Measurements from ENCODE around the gene HRAS.

The HRAS gene

DNA sequence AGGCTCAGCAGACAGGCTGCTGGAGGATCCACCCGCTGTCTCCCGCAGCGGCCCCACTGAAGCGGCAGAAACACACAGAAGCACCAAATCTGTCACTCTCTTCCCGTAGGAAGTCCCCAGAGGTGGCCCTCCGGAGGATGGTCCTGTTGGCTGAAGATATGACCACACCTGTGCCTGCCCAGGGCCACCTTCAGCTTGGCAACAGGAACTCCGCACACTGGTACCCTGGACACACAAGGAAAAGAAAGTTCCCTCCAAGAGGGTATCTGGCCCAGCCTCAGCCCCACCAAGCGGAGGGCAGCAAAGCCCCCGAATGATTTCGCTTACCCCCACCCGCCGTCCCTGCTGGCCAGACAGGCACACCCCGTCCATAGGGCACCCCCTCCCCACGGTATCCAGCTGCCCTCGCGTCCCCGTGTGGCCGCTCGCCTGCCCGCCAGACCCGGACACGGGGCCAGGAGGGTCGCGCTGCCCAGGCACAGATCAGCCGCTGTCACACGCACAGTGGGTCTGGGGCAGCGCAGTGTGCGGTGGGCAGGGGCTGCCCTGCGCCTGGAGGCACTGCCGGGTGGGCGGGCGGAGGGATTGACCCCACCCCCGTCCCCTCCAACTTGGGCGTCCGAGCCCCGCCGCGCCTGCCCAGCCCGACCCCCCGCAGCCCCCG lies 32.4 kb upstream of the HRAS start:
- in situ Hi-C loops (cut with HindIII; ENCODE audit: low sequenced_read_pairs), result no loop called here

GRCh38 chr11:567011-567628 lies 31.7 kb upstream of the HRAS start:
- in situ Hi-C loops (cut with HindIII; ENCODE audit: low sequenced_read_pairs), result no loop called here

GRCh38 chr11:565921-566509 lies 30.6 kb upstream of the HRAS start:
- in situ Hi-C loops (cut with HindIII; ENCODE audit: low sequenced_read_pairs), result no loop called here

DNA sequence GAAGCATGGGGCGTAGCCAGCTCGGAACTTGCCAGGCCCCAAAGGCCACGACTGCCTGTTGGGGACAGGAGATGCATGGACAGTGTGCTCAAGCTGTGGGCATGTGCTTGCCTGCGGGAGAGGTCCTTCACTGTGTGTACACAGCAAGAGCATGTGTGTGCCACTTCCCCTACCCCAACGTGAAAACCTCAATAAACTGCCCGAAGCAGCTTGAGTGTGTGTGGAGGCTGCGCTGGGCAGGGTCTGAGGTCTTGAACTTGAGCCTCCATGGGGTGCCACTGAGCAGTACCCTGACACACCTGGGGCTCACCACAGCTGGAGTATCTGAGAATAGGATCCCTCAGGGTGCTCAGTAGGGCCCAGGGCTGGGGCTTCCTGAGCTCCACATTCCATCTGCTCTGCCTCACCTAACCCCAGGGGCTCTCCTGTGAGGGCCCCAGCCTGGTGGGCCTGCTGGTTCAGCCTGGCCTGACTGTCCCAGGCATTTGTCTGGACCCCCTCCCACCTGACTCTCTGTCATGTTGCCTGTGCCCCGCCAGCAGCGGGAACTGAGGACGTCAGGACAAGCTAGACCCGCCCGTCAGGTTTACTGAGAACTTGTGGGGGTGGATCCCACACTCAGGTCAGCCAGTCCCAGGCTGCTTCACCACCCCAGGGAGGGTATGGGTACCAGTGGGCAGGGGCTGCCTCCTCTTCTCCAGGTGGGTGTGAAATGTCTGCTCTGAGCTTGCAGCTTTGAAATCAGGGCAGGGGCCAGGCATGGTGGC lies 28.6 kb upstream of the HRAS start:
- in situ Hi-C loops (cut with HindIII; ENCODE audit: low sequenced_read_pairs), result no loop called here

GRCh38 chr11:563066-563811 lies 27.9 kb upstream of the HRAS start:
- in situ Hi-C loops (cut with HindIII; ENCODE audit: low sequenced_read_pairs), result no loop called here

- in situ Hi-C loops (cut with HindIII; ENCODE audit: low sequenced_read_pairs), result no loop called here
Measured at GRCh38 chr11:562046-562645, 26.8 kb upstream of the HRAS start.

GRCh38 chr11:561148-562003 lies 26.0 kb upstream of the HRAS start:
- in situ Hi-C loops (cut with HindIII; ENCODE audit: low sequenced_read_pairs), result no loop called here

GRCh38 chr11:560305-561147 lies 25.1 kb upstream of the HRAS start, which contains the start of the genes LMNTD2 and RASSF7:
LMNTD2 (minus strand) TSS chr11:560738; CDS start chr11:560716, 22 bp downstream.
RASSF7 (plus strand) TSS chr11:560970; CDS start chr11:561769, 799 bp downstream.
- in situ Hi-C loops (cut with HindIII; ENCODE audit: low sequenced_read_pairs), result no loop called here

GRCh38 chr11:559712-560304 lies 24.4 kb upstream of the HRAS start:
- in situ Hi-C loops (cut with HindIII; ENCODE audit: low sequenced_read_pairs), result no loop called here

- in situ Hi-C loops (cut with HindIII; ENCODE audit: low sequenced_read_pairs), result no loop called here
Measured at GRCh38 chr11:559020-559620, 23.7 kb upstream of the HRAS start.

DNA sequence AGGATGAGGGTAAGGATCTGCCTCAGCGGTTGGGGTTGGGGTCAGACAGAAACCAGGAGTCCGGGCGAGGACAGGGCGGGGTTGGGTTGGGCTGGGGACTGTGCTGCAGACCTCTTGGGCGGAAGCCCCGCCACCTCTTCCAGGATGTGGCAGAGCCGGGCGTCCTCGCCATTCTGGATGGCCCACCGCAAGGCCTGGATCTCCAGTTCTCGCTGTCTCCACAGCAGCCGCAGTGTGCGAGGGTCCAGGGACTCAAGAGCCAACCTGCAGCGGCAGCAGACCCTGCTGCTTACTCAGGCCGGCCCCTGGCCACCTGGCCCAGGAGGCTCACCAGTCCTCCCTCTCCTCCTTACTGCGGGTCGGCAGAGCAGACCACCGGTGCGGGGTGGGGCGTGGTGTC lies 23.1 kb upstream of the HRAS start:
- in situ Hi-C loops (cut with HindIII; ENCODE audit: low sequenced_read_pairs), result no loop called here

DNA sequence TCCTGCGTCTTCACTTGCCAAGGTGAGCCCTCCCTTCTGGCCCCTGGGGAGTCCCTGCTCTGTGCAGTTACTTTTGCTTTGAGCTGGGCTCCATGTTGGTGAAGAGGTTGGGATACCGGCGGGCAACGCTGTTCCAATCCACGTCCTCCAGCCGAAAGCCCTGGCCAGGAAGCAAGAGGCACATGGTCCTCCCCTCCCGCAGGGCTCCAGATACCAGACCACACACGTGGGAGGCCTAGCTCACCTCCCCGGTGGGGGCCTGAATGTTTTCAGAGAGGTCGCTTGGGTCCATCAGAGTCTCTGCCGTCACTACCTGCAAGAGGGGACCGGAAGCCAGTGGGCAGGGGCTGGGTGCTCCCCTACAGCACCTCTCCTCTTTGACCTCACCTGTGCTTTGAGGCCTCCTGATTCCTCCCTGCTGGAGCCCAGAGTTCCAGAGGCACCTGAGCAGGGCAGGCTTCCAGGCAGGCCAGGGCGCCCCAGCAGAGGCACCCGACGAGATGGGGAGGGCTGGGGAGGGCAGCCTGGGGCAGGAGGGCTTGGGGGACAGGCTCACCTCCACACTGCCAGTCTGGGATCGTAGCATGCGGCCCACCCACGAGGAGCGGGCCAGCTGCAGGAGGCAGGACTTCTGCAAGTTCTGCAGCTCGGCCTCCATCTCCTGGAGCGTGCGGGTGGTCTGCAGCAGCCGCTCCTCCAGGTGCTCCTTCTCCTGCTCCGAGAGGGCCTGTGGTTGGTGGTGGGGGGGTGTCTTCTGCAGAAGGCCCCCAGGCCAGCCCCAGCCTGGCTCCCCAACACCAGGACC lies 22.2 kb upstream of the HRAS start:
- in situ Hi-C loops (cut with HindIII; ENCODE audit: low sequenced_read_pairs), result no loop called here

- in situ Hi-C loops (cut with HindIII; ENCODE audit: low sequenced_read_pairs), result no loop called here
Measured at GRCh38 chr11:556662-557256, 21.4 kb upstream of the HRAS start.

DNA sequence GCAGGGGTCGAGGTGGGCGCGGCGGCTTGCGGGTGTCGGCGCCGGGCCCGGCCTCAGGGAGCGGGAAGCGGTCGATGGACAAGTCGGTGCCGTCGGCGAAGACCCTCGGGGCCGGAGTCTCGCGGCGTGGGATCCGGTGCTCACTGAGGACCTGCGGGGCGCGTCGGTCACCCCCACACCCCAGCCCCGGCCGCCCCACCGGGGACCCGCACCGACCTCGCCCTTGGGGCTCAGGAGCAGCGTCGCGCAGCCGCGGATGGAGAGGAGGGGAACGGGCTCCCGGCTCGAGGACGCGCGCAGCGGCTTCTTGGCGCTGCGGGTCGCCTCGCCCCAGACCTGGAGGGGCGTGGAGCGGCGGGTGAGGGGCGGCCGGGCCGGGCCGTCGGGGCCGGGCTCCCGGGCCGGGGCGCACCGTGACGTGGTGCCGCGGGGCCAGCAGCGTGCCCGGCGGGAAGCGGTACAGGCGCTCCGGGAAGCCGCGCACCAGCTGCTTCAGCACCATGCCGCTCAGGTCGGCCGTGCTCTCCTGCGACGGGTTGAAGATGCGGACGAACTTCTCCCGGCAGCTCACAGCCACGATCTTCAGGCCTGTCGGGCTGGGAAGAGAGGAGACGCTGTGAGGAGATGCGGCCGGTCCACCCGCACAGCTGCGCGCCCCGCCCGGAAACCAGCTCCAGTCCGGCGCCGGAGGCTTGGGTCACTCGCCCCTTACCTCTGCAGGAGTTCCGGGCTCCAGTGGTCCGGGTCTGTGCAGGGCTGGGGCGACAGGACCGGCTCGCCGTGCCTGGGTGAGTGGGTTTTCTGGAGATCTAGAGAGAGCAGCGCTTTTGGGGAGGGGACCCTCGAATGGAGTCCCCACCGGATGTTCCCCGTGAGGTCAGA lies 20.6 kb upstream of the HRAS start:
- in situ Hi-C loops (cut with HindIII; ENCODE audit: low sequenced_read_pairs), result no loop called here

DNA sequence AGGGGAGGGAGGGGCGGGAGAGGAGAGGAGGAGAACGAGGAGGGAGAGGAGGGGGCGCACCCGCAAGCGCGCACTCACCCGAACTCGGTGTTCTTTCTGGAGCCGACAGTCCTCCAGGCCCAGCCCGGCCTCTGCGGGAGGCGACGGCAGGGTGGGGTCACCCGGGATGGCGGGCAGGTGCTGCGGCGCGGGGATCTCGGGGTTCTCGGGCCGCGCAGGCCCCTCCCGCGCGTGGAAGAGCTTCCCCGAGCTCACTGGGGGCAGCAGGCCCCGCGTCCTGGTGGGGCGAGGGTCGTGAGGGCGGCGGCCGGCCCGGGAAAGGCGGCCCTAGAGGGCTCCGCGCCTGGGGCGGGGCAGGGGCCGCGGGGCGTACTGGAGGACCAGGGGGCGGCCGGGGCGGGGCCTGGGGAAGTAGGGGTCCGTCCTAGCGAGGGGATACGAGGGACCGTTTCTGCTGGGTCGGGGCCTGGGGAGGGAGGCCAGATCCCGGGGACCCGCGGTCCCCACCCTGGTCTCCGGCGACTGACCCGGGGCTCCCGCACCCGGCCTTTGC lies 19.9 kb upstream of the HRAS start:
- in situ Hi-C loops (cut with HindIII; ENCODE audit: low sequenced_read_pairs), result no loop called here
